ENCODE results near the gene TRMT61A.
"Not testable (repeated sequence)": the region's sequence is repeated elsewhere in the genome, so short reads cannot be mapped to it uniquely, and the experiment has no call there.

The TRMT61A gene

DNA sequence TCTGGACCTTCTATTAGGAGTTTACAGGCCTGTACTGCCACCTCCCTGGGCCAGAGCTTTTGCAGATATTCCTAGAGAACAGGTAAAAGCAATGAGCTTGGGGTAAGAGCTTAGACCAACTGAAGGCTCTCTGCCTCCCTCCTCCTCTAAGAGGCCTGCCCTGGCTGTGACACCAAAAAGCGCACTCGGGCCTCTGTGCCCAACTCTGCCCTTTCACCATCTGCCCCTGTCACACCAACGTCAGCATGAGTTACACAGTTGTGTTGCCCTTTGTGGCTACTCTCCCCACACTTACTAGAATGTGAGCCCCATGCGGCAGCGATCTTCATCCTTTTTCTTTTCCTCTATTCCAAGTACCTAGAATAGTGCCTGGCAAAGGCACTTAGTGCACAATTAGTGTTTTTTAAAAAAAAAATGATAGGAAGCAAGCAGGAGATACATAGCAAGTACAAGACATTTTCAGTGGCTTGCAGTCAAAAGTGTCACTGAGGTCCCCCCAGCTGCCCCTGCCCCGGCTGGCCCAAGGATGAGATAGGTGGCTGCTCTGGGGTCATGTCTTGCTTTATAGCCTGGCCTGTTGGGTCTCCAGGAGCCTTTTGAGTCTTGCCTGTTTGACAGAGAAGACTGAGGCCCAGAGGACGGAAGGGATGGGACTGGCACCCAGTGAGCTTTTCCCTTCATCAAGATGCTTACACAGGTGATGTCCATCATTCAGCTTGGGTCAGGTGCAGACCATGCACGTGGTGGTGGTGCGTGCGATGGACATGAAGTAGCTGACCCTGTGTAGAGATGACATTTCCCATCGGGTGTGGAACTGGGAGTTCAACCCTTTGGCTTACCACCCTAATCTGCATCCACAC is 18.9 kb upstream of the TRMT61A start:
- no peak for DNase-seq (ENCODE audit: low read depth)

DNA sequence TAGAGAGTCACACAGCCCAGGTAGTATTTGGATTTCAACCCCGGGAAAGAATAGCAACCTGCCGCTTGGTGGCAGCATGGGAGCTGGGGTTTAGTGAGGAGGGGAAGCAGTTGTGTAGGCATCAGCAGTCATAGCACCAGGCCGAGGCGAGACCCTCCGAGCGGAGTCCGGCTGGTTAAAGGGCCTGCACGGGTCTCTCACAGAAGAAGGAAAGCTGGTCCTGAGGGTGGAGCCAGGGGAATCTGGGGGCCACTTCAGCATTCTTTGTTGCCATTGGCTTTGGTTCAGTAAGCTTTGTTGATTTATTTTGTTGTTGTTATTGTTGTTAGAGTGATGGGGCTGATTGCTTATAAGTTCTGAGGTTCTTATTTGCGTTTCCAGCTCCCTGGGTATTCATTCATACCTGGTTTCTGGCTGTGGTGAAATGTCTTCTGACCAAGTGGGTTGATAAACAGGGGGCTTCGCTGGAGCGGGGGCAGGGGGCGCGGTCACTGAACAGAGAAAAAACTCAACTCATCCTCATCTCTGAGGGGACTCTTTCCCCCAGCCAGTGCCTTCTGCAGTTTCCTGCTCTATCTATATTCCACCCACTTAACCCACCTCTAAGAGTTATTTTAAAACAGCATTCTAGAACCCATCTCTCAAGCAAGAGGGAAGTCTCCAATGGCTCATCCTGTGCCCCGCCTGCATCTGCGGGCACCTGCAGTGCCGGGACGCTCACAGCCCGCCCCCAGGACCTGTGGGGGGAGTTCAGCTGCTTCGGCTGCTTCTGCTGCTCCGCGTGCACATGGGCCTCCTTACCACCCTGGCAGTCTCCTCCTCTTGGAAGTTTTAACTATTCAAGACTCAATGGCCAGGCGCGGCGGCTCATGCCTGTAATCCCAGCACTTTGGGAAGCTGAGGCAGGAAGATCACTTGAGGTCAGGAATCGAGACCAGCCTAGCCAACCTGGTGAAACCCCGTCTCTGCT is 18.0 kb upstream of the TRMT61A start:
- DNase-seq (ENCODE audit: low read depth) = no peak

DNA sequence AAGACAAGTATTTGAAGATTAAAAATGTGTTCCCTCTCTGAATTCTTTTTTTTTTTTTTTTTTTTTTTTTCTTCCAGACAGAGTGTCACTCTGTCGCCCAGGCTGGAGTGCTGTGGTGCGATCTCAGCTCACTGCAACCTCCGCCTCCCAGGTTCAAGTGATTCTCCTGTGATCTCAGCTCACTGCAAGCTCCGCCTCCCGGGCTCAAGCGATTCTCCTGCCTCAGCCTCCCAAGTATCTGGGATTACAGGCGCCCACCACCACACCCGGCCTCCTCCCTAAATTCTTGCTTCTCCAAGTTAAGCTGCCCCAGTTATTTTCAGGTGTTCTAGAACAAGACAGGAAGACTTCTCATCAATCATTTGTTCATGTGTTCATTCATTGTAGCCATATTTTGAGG is 16.8 kb upstream of the TRMT61A start:
- DNase-seq (ENCODE audit: low read depth) = not testable (repeated sequence)

DNA sequence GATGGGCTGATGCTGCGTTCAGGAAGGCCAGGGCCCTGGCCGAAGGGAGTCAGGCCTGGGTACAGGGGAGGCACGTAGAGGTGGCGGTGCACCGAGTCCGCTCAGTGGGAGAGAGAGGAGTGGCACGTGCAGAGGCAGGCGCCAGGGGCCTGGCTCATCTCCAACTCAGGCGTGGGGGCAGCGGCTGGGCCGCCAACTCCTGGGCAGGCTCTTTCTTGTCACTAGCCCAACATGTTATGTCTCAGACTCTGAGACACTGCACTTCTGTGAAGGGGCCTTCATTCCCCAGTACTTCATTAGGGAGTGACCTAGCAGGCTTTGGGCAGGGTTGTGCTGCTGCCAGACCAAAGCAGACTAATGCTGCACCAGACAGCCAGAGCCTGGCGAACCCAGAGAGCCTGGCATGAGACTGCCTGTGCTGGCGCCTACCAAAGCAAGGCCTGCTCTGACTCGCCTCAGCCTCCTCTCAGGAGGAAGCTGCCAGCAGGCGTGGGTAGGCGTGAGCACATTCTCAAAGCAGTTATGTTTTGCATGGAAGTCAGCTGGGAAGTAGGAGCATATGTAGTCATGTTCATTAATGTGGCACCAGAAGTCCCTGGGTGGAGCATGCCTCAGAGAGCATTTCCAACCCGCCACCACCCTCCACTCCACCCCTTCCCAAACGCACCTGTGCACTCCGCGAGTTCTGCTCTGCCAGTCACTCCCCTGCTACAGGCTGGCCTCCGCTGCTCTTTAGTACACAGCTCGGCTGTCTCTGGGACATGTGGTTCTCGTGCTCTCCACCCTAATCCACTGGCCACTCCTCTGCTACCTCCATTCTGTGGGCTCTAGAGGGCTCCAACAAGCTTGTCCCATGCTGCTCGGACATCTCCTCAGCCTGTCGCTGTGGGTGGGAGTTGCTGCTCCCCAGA is 16.0 kb upstream of the TRMT61A start:
- no peak for DNase-seq (ENCODE audit: low read depth)

DNA sequence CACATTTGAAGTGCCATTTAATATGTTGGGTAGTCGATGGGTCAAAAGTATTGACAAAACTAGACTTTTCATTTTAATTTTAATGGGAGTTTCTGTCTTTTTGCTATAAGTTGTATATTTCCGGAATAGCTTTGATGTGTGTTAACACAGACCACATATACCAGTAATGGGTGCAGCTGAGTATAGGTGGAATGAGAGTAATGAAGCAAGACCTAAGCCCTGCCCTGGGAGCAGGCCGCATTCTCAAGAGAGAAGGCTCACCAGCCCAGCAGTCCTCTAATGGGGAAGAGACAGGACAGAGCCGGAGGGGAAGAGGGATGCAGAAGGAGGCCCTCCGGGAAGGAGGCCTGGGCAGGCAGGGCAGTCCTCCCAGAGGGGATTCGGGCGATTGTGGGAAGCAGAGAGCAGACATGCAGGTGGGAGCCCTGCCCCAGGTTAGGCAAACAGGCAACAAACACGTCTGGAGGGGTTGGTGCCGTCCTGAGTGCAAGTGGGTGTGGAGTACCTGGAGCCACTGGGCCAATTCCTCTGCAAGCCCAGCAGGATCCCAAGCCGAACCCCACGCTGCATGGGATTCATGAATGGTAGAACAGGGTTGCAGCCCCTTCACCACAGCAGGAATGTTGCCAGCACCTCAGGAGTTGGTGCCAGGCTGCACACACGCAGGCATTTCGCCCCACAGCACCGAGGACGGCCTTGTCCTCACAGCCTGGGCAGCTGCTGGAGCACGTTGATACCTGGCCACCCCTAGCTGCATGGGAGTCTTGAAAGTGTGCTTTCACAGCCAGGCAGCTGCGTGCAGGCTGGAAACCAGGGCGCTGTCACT is 14.2 kb upstream of the TRMT61A start:
- DNase-seq (ENCODE audit: low read depth) = no peak

DNA sequence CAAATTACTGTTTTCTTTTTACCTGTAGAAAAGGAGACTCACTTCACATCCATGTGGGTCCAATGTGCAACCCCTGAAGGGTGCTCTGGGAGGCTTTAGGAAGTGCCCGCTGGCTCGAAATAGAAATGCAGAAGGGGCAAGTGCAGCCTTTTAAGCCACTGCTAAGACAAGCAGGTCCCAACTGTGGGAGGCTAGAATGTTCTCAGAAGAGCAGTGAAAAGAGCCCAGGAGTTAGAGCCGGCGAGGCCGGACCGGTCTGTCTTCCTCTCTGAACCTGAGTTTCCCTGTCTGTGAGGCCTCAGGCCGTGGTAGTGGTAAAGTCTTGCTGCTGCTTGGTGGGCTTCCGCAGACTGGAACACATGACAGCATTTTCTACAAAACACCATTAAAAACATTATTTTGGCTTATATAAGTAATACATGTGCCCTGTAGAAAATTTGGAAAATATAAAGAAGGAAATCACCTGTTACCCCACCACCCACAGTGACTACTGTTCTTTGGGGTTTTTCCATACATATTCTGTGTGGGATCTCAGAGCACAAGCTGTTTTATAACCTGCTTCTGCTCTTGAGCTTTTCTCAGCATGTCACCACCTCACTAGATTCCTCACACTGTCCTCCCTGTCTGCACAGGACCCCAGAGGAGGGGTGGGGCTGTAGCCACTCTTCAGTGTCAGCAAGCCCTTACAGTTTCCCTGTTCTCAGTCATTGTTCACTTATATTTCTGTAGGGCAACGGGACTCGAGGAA is 12.4 kb upstream of the TRMT61A start:
- DNase-seq (ENCODE audit: low read depth) = no peak

DNA sequence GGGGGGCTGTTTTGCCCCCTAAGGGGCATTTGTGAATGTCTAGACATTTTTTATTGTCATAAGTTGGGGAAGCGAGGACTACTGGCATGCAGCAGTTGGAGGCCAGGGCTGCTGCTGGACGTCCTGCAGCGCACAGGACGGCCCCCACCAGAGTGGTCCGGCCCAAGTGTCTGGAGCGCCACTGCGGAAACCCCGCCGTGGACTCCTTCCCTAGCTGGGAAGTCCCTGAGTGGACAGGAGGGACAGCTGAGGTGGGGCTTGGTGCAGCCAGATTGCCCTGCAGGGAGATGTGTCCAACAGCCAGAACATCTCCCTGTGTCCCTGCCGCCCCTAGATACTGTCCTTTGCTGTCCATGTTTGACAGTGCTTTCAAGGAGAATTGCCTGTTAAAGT is 11.8 kb upstream of the TRMT61A start:
- no peak for DNase-seq (ENCODE audit: low read depth)

DNA sequence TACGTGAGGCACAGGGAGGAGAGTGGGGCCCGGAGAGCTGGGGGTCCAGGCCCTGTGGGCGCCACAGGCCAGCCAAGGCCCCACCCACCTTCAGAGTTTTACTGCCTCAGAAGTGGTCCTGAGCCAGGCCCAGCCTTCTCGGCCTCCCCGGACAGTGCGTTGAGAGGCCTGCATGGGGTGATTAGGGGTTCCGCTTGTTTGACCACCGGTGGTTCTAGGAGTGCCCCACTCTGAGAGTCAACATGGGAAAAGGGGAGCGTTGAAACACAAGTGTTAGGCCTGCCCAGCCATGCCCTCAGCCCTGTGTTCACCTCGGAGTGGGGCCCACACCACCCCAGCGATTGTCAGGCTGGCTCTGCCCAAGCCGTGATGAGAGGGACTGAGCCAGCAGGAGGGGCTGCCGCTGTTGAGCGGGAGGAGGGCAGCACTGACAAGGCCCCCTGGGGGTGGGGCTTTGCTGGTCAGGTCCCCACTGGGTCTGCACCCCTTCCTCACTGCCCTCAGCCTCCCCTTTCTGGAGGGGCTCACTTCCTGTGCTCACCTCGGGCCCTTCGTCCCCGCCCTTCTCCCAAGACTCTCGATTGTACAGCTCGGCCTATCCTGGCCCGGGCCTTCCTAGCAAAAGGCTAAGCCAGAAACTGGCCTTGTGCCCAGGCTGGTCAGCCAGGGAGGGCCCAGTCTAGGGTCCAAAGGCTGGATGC is 11.1 kb upstream of the TRMT61A start:
- DNase-seq (ENCODE audit: low read depth) = no peak

DNA sequence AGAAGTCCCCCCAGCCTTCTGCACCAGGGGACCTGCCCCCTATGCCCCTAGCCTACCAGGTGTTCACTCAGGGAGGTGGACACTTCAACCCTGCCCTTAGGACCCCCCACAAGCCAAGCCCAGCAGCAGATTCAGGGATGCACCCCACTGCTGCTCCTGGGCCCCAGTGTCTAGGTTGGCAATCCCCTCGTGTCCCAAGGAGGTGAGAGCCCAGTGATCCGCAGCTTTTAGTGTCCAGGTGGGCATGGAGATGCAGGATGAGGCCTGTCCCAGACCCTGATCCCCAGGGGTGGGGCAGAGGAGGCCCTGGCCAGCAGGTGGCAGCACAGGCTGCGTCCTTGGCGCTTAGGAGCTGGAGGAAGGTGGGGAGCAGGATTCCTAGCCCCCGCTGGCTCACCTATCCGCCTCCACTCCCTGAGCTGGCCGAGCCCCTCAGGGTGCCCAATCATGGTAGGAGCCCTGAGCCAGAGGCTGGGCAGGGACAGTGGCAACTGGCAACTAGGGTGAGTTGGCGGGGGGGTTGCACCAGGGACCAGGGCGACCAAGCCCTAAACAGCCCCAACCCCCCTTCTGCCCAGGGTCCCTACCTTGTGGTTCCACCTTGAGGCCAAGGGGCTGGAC is 10.5 kb upstream of the TRMT61A start:
- peak; percentile 42 for DNase-seq (ENCODE audit: low read depth)

DNA sequence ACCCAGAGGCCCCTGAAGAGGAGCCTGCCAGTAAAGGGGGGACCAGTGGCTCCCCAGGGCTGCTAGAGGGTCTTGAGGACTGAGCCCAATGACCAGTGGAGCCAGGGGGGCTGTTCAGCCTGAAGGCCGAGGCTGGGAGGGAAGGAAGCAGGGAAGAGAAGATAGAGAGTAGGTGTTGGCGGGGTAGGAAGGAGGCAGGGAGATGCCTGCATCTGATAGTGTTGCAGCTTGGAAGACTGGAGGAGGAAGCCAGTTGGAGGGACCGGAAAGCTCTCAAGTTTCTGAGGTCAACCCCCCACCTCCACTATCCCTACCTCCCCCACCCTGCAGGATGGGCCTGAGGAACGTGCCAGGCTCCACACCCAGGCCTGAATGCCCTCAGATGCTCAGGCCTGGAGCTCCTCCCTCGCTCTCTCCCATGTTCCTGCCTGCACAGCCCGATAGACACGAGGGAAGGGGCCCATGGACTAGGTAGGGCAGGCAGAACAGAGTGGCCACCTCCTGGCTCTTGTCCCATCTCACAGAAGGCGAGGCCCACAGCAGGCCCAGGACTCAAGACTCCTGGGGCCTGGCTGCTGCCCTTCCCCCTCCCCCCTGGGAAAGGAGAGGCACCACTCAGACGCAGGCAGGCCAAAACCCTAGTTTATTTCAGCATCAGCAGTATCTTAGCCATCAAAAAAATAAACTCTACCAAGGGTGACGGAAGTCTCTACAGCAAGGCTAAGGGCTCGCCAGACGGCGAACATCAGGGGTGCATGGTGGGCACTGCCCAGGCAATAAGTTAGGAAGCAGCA is 9.8 kb upstream of the TRMT61A start:
- DNase-seq (ENCODE audit: low read depth) = no peak

DNA sequence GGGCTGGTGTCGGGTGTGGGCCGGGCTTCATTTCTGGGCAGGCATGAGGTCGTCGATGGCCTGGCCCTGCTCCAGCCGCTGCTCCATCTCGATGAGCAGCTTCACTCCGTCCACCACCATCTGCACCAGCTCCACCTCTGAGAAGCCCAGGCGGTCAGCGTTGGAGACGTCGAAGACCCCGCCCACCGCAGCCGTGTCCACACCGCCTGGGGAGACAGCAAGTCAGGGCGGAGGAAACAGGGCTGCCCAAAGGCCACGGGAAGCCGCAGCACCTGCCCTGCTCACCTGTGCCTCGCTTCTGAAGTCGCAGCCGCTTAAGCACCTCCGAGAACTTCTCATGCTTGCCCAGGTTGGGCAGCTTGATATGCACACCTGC is 9.2 kb upstream of the TRMT61A start:
- no peak for DNase-seq (ENCODE audit: low read depth)

DNA sequence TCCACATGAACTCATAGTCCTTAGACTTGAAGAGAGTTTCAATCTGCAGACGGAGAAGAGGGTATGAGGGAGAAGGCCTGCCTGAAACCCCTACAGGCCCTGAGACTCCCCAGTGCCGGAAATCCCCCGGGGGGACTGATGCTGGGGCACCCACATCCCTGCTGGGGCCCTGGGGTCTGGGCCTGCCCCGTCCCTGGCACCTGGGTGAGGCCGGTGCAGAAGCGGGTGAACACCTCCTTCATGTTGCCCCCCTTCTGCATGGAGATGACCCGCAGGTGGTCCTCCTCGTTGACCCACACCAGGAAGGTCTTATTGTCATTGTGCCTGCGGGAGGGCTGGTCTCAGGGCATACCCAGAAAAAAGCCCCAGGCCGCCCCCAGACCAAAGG is 8.7 kb upstream of the TRMT61A start:
- DNase-seq (ENCODE audit: low read depth) = no peak

DNA sequence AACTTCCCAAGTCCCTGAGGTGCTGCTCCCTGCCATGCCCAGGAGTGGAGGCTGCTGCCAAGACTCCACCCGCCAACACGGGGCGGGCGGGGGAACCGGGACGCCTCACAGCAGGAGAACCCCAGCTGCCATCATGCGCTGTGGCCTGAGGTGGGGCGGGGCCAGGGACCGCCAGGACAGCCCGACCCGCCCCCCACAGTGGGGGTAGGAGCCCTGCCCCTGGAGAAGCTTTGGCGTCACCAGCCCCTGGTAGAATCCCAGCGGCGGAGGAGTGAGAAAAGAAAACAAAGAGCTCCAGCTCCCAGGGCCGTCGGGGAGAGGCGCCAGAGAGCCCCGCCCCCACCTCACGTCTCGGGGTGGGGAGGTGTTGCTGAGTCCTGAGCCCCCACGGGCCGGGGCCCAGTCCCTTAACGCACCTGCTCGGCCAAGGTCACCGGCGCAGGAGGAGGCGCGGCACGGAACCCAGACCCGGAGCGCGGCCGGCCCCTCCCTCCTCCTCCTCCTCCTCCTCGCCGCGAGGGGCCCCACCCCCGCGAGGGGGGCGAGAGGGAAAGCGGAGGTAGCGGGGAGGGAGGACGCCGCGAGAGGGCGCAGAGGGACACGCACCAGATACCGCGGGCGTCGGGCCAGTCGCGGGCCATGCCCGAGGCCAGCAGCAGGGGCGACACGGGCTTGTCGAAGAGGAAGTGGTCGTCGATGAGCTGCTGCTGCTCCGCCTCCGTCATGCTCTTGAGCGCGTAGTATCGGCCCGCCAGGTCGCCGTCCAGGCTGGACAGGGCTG is 8.1 kb upstream of the TRMT61A start:
- peak; percentile 30 for DNase-seq (ENCODE audit: low read depth)

DNA sequence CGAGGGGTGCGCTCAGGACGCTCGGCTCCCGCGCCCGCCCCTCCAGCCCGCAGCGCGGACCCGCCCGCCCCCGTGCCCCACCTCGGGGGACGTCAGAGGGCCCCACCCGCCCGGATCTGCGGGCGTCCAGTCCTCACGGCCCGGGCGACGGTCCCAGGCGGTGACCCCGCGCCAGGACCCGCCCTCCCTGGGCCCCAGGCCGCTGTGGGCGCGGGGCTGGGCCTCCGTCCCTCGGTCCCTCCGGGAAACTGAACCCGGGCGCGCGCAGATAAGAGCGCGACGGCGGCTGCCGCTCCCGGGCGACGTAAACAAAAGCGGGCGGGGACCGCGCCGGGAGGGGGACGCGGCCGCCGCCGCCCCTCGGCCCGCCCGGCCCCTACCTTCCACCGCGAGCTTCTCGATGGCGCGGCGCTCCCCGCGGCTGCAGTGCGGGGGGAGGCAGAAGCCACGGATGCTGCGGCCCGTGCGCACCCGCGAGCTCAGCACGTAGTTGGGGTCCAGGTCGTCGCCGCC is 7.5 kb upstream of the TRMT61A start:
- no peak for DNase-seq (ENCODE audit: low read depth)

DNA sequence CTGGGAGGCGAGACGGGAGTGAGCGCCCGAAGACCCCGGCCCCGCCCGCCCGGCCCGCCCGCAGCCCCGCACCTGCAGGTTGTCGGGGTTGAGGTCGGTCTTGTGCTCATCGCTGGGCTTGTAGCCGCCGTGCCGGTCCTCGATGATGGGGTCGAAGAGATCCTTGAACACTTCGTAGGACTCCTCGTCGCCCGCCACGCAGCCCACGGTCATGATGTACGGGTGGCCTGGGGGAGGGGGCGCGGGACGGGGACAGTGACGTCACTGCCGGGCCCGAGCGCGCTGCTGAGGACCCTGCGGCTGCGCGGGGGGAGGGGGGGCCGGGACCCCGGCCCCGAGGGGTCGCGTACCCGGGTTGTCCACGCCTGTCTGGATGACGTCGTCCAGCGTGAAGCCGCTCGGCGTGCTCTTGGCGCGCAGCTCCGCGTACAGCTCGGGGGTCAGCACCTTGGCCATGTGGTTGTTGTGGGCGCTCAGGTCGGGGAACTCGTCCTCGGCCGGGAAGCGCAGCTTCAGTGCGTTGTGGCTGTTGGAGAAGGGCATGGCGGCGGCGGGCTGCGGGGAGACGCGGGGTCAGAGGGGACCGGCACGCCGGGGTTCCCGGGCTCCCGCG is 6.9 kb upstream of the TRMT61A start:
- DNase-seq (ENCODE audit: low read depth) = no peak

DNA sequence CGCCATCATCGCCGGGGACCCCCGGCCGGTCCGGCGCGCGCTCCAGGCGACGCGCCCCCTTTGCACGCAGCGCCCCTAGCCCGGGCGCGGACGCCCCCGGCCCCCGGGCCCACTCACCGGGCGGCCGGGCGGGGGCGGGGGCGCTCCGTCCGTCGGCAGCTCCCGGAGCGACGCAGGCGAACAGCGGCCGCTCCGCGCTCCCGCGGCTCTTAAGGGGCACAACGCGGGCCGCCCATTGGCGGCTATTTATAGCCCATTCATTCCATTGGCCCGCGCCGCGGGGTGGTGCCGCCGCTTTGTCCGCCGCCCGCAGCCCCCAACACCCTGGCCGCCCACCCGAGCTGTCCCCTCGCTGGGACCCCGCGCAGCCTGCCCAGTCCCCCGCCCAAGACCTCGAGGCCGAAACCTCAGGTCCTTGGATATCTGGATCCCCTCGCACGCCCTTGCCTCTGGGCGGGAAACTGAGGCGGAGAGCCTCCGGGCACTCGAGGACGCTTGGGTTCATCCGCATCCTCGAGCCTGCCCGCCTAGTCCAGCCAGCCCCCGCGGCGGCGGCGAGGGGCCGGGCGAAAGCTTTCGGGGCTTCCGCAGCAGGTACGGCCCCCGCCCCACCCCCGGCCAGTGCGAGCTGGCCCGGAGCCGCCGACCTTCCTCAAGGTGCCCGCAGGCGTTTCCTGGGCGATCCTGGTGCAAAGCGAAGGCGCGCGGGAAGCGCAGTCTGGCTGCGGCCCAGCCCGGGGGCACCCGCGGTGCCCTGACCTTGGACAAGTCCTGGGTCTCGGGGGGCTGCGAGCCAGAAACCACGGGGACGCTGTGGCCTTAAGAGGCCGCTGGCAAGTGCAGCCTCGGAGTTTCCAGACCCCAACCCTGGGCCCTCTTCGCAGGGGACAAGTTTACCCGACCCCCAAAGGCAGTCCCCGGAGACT is 6.1 kb upstream of the TRMT61A start, which contains the start of gene CKB:
CKB (minus strand) TSS at position 182 of the 926 bp plus-strand sequence. CDS start 337 bp downstream, outside the sequence.
- DNase-seq (ENCODE audit: low read depth) = no peak
